OCI-LY7 (cell line): ENCODE measurements around the gene CRY2. TPM values are rescaled to one million over a fixed set of nuclear protein-coding genes. Genes with fewer than 3 reads are reported as not detected.

ENCODE experiments used
- BruUV-seq: library from RNA; stranded (reverse); fragments of 400-500 nt; replicated peaks from 2 replicates; lab custom pipeline; 2021; lab: Mats Ljungman, UMichigan
- CTCF ChIA-PET: fragments of 300-600 bp; sonication (Branson Sonifier 250); formaldehyde crosslinking; loops from one replicate; lab custom pipeline; 2022; ENCODE audit warnings: antibody characterized with exemption; ENCODE audit not compliant: unreplicated experiment; lab: Charles Lee
- POLR2A ChIA-PET: fragments of 300-600 bp; sonication (Branson Sonifier 250); formaldehyde crosslinking; loops from one replicate; lab custom pipeline; 2022; ENCODE audit warnings: antibody characterized with exemption; lab: Charles Lee
- DNase-seq: peaks from one replicate; pipeline ENCODE4 v3.0.0-alpha.2; 2015; ENCODE audit warnings: low spot score
- H2AFZ ChIP-seq: fragments of 200-600 bp; sonication (generic), shearing (Covaris generic); 2 replicates; pipeline ENCODE4 v1.6.1; 2014; ENCODE audit warnings: mild to moderate bottlenecking, antibody characterized with exemption, low read length, moderate library complexity
- H3K27ac ChIP-seq: fragments of 200-600 bp; sonication (generic); 2 replicates; pipeline ENCODE4 v1.5.1; 2014; ENCODE audit warnings: mixed run types, low read depth, mild to moderate bottlenecking, moderate library complexity, low read length, inconsistent platforms; ENCODE audit not compliant: poor library complexity, severe bottlenecking
- H3K36me3 ChIP-seq: fragments of 200-600 bp; sonication (generic); 2 replicates; pipeline ENCODE4 v1.6.1; 2014; ENCODE audit warnings: mild to moderate bottlenecking, antibody characterized with exemption, low read length, moderate library complexity, mixed read lengths; ENCODE audit not compliant: insufficient read depth
- H3K4me1 ChIP-seq: fragments of 200-600 bp; sonication (generic); 2 replicates; pipeline ENCODE4 v1.5.1; 2014; ENCODE audit warnings: mild to moderate bottlenecking, low read length; ENCODE audit not compliant: insufficient read depth, poor library complexity, severe bottlenecking
- H3K4me2 ChIP-seq: fragments of 200-600 bp; sonication (generic); 2 replicates; pipeline ENCODE4 v1.6.1; 2014; ENCODE audit warnings: mild to moderate bottlenecking, low read length
- H3K4me3 ChIP-seq: fragments of 200-600 bp; sonication (generic); 2 replicates; pipeline ENCODE4 v1.5.1; 2014; ENCODE audit warnings: mild to moderate bottlenecking, low read depth, low read length; ENCODE audit not compliant: poor library complexity, severe bottlenecking
- H3K79me2 ChIP-seq: fragments of 200-600 bp; sonication (generic); 2 replicates; pipeline ENCODE4 v1.6.1; 2016; ENCODE audit warnings: low read depth, mild to moderate bottlenecking, low read length, moderate library complexity, mixed read lengths; ENCODE audit not compliant: insufficient read depth
- H3K9me2 ChIP-seq: fragments of 200-600 bp; sonication (generic); 2 replicates; pipeline ENCODE4 v1.6.1; 2016; ENCODE audit warnings: mild to moderate bottlenecking, low read length, mixed read lengths; ENCODE audit not compliant: insufficient read depth
- H3K9me3 ChIP-seq: fragments of 200-600 bp; sonication (generic); 2 replicates; pipeline ENCODE4 v1.6.1; 2014; ENCODE audit warnings: mild to moderate bottlenecking, mixed run types, low read length, mixed read lengths
- H4K20me1 ChIP-seq: fragments of 200-600 bp; sonication (generic); 2 replicates; pipeline ENCODE4 v1.6.1; 2014; ENCODE audit warnings: mild to moderate bottlenecking, antibody characterized with exemption, low read length, moderate library complexity, mixed read lengths; ENCODE audit not compliant: insufficient read depth
- CTCF ChIP-seq: fragments of 200-600 bp; sonication (generic); conservative IDR thresholded peaks from 2 replicates; pipeline ENCODE4 v1.5.1; 2014; ENCODE audit warnings: mild to moderate bottlenecking, antibody characterized with exemption, low read length, moderate library complexity, mixed read lengths
- EZH2phosphoT487 ChIP-seq: fragments of 200-600 bp; sonication (generic); IDR thresholded peaks from 2 replicates; pipeline ENCODE4 v1.6.1; 2018; ENCODE audit warnings: low read depth, borderline replicate concordance, mild to moderate bottlenecking, mixed run types, antibody characterized with exemption, low read length, moderate library complexity, mixed read lengths
- intact Hi-C: fragments of 100-400 bp; cut with micrococcal nuclease; formaldehyde crosslinking; loops from one replicate; pipeline ENCODE4 v1.10.0; 2022; ENCODE audit not compliant: unreplicated experiment
- total RNA-seq, 2 experiments: library from RNA; depleted of rRNA in 1 of 2; stranded (reverse); fragments of >200 nt in 1 of 2; shearing (Covaris generic) in 1 of 2; gene quantifications; 2 replicates each; pipeline ENCODE4 v1.2.3, GENCODE V29; 2014 to 2022

CRY2 gene
- total RNA-seq, 2 experiments from 2014 or later, result 19.2 to 24.6 TPM

GRCh38 chr11:45877221-45877620 lies 29.9 kb downstream of the CRY2 start:
- ChIA-PET CTCF (no interaction called here), POLR2A (no interaction called here)
- no TSS peak for BruUV-seq
- H3K36me3 ChIP-seq, result peaks cover 18% of the 10 kb centered on the region; the same call in 1 of the 2 replicates
- no peak overlapping the region for H3K27ac ChIP-seq
- DNase-seq, result no peak
- no peak for TF ChIP-seq CTCF
- no peak for TF ChIP-seq EZH2phosphoT487
- H3K9me3 ChIP-seq, result no peaks in the 10 kb centered on the region
- H3K9me2 ChIP-seq, result no peaks in the 10 kb centered on the region
- H3K4me3 ChIP-seq, result no peak overlapping the region
- intact Hi-C loops, result no loop called here
- no peaks in the 10 kb centered on the region for H3K79me2 ChIP-seq
- no peak overlapping the region for H2AFZ ChIP-seq
- H3K4me1 ChIP-seq, result no peaks in the 10 kb centered on the region
- no peak overlapping the region for H3K4me2 ChIP-seq
- H4K20me1 ChIP-seq, result no peaks in the 10 kb centered on the region

- H3K36me3 ChIP-seq, result peaks cover 16% of the 10 kb centered on the region; the same call in 1 of the 2 replicates
- H3K4me2 ChIP-seq, result no peak overlapping the region
- no peak overlapping the region for H3K27ac ChIP-seq
- no peaks in the 10 kb centered on the region for H4K20me1 ChIP-seq
- no TSS peak for BruUV-seq
- no peaks in the 10 kb centered on the region for H3K79me2 ChIP-seq
- intact Hi-C loops, result no loop called here
- H3K9me2 ChIP-seq, result no peaks in the 10 kb centered on the region
- DNase-seq, result no peak
- no peaks in the 10 kb centered on the region for H3K4me1 ChIP-seq
- H3K4me3 ChIP-seq, result no peak overlapping the region
- TF ChIP-seq CTCF, result no peak
- TF ChIP-seq EZH2phosphoT487, result no peak
- CTCF ChIA-PET, result no interaction called here
- H3K9me3 ChIP-seq, result no peaks in the 10 kb centered on the region
- POLR2A ChIA-PET, result no interaction called here
- H2AFZ ChIP-seq, result no peak overlapping the region
These were observed 30.6 kb downstream of the CRY2 start for GRCh38 chr11:45877845-45878244.

- DNase-seq, result no peak
- H3K4me2 ChIP-seq, result no peak overlapping the region
- ChIA-PET CTCF (no interaction called here), POLR2A (interaction anchor here (0.5 kb wide), 1 partner anchor 494 kb away, joined by 5 read pairs; no protein-coding TSS in a partner anchor)
- no peaks in the 10 kb centered on the region for H3K4me1 ChIP-seq
- no peak overlapping the region for H3K27ac ChIP-seq
- intact Hi-C loops, result no loop called here
- no peak for TF ChIP-seq CTCF
- no peak for TF ChIP-seq EZH2phosphoT487
- no TSS peak for BruUV-seq
- no peaks in the 10 kb centered on the region for H3K9me2 ChIP-seq
- H3K79me2 ChIP-seq, result no peaks in the 10 kb centered on the region
- H3K9me3 ChIP-seq, result no peaks in the 10 kb centered on the region
- H4K20me1 ChIP-seq, result no peaks in the 10 kb centered on the region
- H3K4me3 ChIP-seq, result no peak overlapping the region
- no peak overlapping the region for H2AFZ ChIP-seq
- peaks cover 5% of the 10 kb centered on the region; the same call in 1 of the 2 replicates for H3K36me3 ChIP-seq
These were observed 32.8 kb downstream of the CRY2 start for GRCh38 chr11:45879803-45880686.
